Measurements from ENCODE around the gene STK11IP. TPM values are rescaled to one million over a fixed set of nuclear protein-coding genes. Genes with fewer than 3 reads are reported as not detected.

Gene STK11IP
- total RNA-seq, 2 experiments from 2014 or later: 23.5 to 26.1 TPM

DNA sequence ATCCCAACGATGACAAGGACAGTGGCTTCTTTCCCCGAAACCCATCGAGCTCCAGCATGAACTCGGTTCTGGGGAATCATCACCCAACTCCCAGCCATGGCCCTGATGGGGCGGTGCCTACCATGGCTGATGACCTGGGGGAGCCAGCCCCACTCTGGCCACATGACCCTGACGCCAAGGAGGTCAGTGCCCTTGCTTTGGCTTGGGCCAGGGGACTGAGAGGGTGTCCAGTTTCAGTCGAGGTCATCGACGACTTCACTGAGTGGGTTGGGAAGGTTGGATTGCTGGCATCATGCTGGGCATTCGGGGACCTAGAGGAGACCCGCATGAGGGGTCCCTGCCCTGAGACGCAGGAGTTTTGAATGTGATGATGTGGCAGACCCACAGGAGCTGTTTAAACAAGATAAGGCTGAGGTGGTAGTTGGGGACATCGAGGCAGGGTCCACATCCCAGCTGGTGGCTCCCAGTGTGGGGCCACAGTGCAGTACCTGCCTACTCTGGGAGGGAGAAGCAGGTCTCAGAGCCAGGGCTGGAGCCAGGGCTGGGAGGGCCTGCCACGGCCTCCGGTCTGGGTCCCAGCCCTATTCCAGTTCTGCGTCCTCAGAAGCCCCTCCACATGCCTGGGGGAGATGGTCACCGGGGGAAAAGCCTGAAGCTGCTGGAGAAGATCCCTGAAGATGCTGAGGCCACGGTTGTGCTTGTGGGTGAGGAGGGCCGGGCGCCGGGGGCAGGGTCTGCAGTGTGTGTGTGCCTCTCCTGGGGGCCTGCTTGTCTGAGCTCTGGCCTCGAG lies 35.8 kb downstream of the STK11IP start:
- intact Hi-C loops (cut with DNase I, micrococcal nuclease): no loop called here
- H3K4me3 Mint-ChIP-seq: no peak overlapping the region
- ATAC-seq: no peak
- H3K9me3 Mint-ChIP-seq (ENCODE audit: low read depth): no peaks in the 10 kb centered on the region
- ChIA-PET CTCF (interaction anchor here (0.8 to 1.0 kb wide), 2 partner anchors 13 to 18 kb away, joined by 3 read pairs; no protein-coding TSS in a partner anchor), POLR2A (interaction anchor here (0.7 kb wide), 1 partner anchor 10 kb away, joined by 4 read pairs; no protein-coding TSS in a partner anchor)
- no peaks in the 10 kb centered on the region for H3K36me3 Mint-ChIP-seq (ENCODE audit: low read depth)
- H3K4me1 Mint-ChIP-seq: no peaks in the 10 kb centered on the region
- no peak overlapping the region for H3K27ac Mint-ChIP-seq
- peaks cover 11% of the 10 kb centered on the region for H3K27me3 Mint-ChIP-seq
- DNase-seq: no peak

GRCh38 chr2:219634171-219634940 lies 36.7 kb downstream of the STK11IP start:
- Mint-ChIP-seq H3K27me3 (peaks cover 6% of the 10 kb centered on the region), H3K9me3 (ENCODE audit: low read depth) (no peaks in the 10 kb centered on the region), H3K4me3 (no peak overlapping the region), H3K36me3 (ENCODE audit: low read depth) (no peaks in the 10 kb centered on the region), H3K4me1 (no peaks in the 10 kb centered on the region), H3K27ac (no peak overlapping the region)
- ChIA-PET CTCF (no interaction called here), POLR2A (interaction anchor here (0.7 kb wide), 1 partner anchor 9 kb away, joined by 4 read pairs; no protein-coding TSS in a partner anchor)
- DNase-seq (no peak), ATAC-seq (no peak)
- intact Hi-C loops (cut with DNase I, micrococcal nuclease): no loop called here

- intact Hi-C loops (cut with DNase I, micrococcal nuclease): no loop called here
- CTCF ChIA-PET: no interaction called here
- Mint-ChIP-seq H3K27me3 (peaks cover 6% of the 10 kb centered on the region), H3K4me3 (no peak overlapping the region), H3K27ac (no peak overlapping the region), H3K36me3 (ENCODE audit: low read depth) (no peaks in the 10 kb centered on the region), H3K4me1 (no peaks in the 10 kb centered on the region), H3K9me3 (ENCODE audit: low read depth) (no peaks in the 10 kb centered on the region)
- ATAC-seq (no peak), DNase-seq (no peak)
- POLR2A ChIA-PET: no interaction called here
These were observed 37.5 kb downstream of the STK11IP start for GRCh38 chr2:219634951-219635751.

- Mint-ChIP-seq H3K4me3 (no peak overlapping the region), H3K4me1 (no peaks in the 10 kb centered on the region), H3K9me3 (ENCODE audit: low read depth) (no peaks in the 10 kb centered on the region), H3K36me3 (ENCODE audit: low read depth) (no peaks in the 10 kb centered on the region), H3K27me3 (peaks cover 4% of the 10 kb centered on the region), H3K27ac (no peak overlapping the region)
- intact Hi-C loops (cut with DNase I, micrococcal nuclease): no loop called here
- CTCF ChIA-PET: no interaction called here
- POLR2A ChIA-PET: no interaction called here
- DNase-seq (no peak), ATAC-seq (no peak)
These were observed 38.7 kb downstream of the STK11IP start for GRCh38 chr2:219636144-219636915.

DNA sequence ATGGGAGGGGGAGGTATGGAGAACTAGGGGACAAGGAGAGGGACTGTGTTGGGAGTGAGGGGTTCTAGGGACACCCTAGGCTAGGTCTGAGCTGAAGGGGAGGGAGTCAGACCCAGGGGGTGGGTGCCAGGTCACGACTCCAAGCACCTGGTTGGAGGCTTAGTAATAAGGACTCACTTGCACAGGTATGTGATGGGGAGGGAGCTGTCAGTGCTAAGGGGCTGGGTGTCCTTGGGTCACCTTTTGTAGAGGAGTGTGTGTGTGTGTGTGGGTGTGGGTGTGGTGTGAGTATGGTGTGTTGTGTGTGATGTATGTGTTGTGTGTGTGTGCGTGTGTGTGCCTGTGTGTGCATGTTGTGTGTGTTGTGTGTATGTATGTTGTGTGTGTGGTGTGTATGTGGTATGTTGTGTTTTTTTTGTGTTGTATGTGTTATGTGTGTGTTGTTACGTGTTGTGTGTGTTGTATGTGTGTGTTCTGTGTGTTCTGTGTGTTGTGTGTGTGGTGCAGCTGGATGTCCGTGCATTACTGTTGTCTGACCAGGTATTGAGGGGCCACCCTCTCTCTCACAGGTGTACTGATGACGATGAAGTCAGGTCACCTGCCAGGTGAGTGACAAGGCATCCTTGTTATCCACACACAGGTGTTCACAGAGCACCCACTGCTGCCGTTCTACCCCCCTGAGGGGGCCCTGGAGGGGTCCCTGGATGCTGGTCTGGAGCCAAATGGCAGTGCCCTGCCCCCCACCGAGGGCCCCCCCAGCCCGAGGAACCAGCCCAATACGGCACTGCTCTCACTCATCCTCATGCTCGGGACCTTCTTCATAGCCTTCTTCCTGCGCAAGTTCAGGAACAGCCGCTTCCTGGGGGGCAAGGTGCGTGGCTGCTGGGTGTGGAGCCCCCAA lies 39.5 kb downstream of the STK11IP start:
- intact Hi-C loops (cut with DNase I, micrococcal nuclease): no loop called here
- ATAC-seq (no peak), DNase-seq (no peak)
- CTCF ChIA-PET: interaction anchor here (0.6 kb wide), 1 partner anchor 170 kb away, joined by 3 read pairs; no protein-coding TSS in a partner anchor
- Mint-ChIP-seq H3K9me3 (ENCODE audit: low read depth) (no peaks in the 10 kb centered on the region), H3K27me3 (peaks cover 6% of the 10 kb centered on the region), H3K27ac (no peak overlapping the region), H3K4me1 (peaks cover 2% of the 10 kb centered on the region), H3K4me3 (no peak overlapping the region), H3K36me3 (ENCODE audit: low read depth) (no peaks in the 10 kb centered on the region)
- POLR2A ChIA-PET: no interaction called here

- ATAC-seq: no peak
- Mint-ChIP-seq H3K4me1 (peaks cover 8% of the 10 kb centered on the region), H3K4me3 (no peak overlapping the region), H3K27me3 (peaks cover 6% of the 10 kb centered on the region), H3K9me3 (ENCODE audit: low read depth) (no peaks in the 10 kb centered on the region), H3K36me3 (ENCODE audit: low read depth) (no peaks in the 10 kb centered on the region), H3K27ac (no peak overlapping the region)
- no peak for DNase-seq
- intact Hi-C loops (cut with DNase I, micrococcal nuclease): no loop called here
- ChIA-PET POLR2A (no interaction called here), CTCF (interaction anchor here (1.9 kb wide), 1 partner anchor 52 kb away, joined by 8 read pairs; no protein-coding TSS in a partner anchor)
These were observed 40.2 kb downstream of the STK11IP start for GRCh38 chr2:219637842-219638185.

- ATAC-seq: no peak
- peaks cover 6% of the 10 kb centered on the region for H3K27me3 Mint-ChIP-seq
- no peak overlapping the region for H3K4me3 Mint-ChIP-seq
- no peak overlapping the region for H3K27ac Mint-ChIP-seq
- H3K4me1 Mint-ChIP-seq: peaks cover 8% of the 10 kb centered on the region
- intact Hi-C loops (cut with DNase I, micrococcal nuclease): no loop called here
- ChIA-PET CTCF (interaction anchor here (0.5 to 2.1 kb wide), 4 partner anchors 51 to 422 kb away, joined by 3 to 10 read pairs (median 6); no protein-coding TSS in a partner anchor), POLR2A (no interaction called here)
- no peaks in the 10 kb centered on the region for H3K36me3 Mint-ChIP-seq (ENCODE audit: low read depth)
- no peak for DNase-seq
- no peaks in the 10 kb centered on the region for H3K9me3 Mint-ChIP-seq (ENCODE audit: low read depth)
These were observed 40.7 kb downstream of the STK11IP start for GRCh38 chr2:219638217-219638947.

DNA sequence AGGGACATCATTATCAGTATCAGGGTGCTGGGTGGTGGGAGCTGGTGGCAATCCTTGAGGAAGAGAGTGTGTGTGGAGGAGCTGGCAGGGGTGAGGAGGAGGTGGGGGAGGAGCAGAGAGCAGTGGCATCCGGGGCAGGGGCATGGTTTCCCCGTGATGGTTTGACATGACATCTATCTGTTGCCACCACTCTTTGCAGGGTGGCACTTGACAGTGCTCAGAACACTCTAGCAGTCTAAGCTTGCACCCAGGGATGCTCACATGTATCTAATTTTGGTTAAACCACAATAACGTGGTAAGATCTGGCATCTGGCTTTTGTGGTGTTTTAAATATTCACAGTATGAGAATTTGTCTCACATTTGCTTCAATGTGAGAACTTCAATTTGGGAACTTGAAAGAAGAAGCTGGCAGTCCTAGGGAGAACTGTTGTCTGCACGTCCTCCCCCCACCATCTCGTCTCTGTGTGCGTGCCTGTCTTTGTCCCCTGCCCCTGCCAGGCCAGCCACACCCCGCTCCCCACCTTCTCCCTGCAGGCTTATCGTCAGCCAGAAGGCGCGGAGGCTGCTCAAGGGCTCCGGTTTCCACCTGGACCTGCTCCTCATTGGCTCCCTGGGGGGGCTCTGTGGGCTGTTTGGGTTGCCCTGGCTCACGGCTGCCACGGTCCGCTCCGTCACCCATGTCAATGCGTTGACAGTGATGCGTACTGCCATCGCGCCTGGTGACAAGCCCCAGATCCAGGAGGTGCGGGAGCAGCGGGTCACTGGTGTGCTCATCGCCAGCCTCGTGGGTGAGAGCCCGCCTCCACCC lies 41.5 kb downstream of the STK11IP start:
- Mint-ChIP-seq H3K4me1 (peaks cover 8% of the 10 kb centered on the region), H3K9me3 (ENCODE audit: low read depth) (no peaks in the 10 kb centered on the region), H3K27ac (no peak overlapping the region), H3K36me3 (ENCODE audit: low read depth) (no peaks in the 10 kb centered on the region), H3K4me3 (no peak overlapping the region), H3K27me3 (peaks cover 6% of the 10 kb centered on the region)
- CTCF ChIA-PET: interaction anchor here (0.5 to 2.1 kb wide), 5 partner anchors 15 to 423 kb away, joined by 3 to 10 read pairs (median 3); no protein-coding TSS in a partner anchor
- ATAC-seq: no peak
- intact Hi-C loops (cut with DNase I, micrococcal nuclease): no loop called here
- POLR2A ChIA-PET: no interaction called here
- DNase-seq: no peak

DNA sequence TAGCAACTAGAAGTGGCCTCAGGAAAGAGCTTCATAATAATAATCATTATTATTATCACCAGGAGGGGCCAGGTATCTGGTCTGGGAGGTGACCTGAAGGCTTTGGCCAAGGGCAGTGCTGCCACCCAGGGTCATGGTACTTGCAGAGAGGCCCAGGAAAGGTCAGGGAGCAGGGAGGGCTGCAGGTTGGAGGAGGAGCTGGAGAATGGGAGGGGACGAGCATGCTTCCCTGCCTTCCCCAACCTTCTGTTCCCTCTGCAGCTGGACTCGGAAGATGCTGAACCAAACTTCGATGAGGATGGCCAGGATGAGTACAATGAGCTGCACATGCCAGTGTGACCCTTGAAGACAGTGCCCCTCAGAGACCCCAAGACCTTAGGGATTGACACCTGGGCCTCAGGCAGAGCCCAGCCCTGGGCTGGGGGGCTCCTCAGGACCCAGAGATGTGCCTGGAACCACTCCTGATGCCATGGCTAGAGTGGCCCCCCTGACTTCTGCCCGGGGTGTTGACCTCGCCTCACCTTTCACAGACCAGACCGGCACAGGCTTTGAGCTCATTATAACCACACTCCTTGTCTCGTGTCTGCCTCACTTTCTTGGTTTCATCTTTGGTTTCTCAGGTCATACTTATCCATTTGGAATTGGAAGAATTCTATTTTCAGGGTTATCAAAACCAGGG lies 43.9 kb downstream of the STK11IP start:
- ATAC-seq (no peak), DNase-seq (no peak)
- peaks cover 6% of the 10 kb centered on the region for H3K27me3 Mint-ChIP-seq
- intact Hi-C loops (cut with DNase I, micrococcal nuclease): loop anchor here (1.0 to 10.0 kb wide), 6 partner anchors 43 to 238 kb away; no protein-coding TSS in a partner anchor
- no peak overlapping the region for H3K4me3 Mint-ChIP-seq
- CTCF ChIA-PET: interaction anchor here (0.6 to 2.8 kb wide), 11 partner anchors 10 to 521 kb away, joined by 3 to 15 read pairs (median 4); partner anchors contain the start of genes CHPF and TMEM198
- POLR2A ChIA-PET: no interaction called here
- no peak overlapping the region for H3K27ac Mint-ChIP-seq
- no peaks in the 10 kb centered on the region for H3K9me3 Mint-ChIP-seq (ENCODE audit: low read depth)
- peaks cover 8% of the 10 kb centered on the region for H3K4me1 Mint-ChIP-seq
- no peaks in the 10 kb centered on the region for H3K36me3 Mint-ChIP-seq (ENCODE audit: low read depth)

Measured in activated CD4-positive, alpha-beta T cell treated with anti-CD3 and anti-CD28 coated beads for 36 hours (primary cell).